ENCODE results near the gene NELL1. TPM values are rescaled to one million over a fixed set of nuclear protein-coding genes. Genes with fewer than 3 reads are reported as not detected.

Gene NELL1
- total and polyA plus RNA-seq, 2 experiments from 2014 or later, result 1.6 TPM; not detected in 1

GRCh38 chr11:20835561-20835960 is 166.2 kb downstream of the NELL1 start:
- TF ChIP-seq ETS1 (IDR thresholded peaks at IDR 0.05) (no peak), EZH2phosphoT487 (IDR thresholded peaks at IDR 0.05; ENCODE audit: unreplicated experiment) (no peak), ZNF331 (CRISPR knock-in tag; IDR thresholded peaks at IDR 0.05; ENCODE audit: low read depth) (no peak), REST (IDR thresholded peaks at IDR 0.05; ENCODE audit: unreplicated experiment) (no peak), ZNF462 (CRISPR knock-in tag; IDR thresholded peaks at IDR 0.05) (no peak), CREB1 (CRISPR knock-in tag; IDR thresholded peaks at IDR 0.05; ENCODE audit: low read depth) (no peak), POLR2AphosphoS5 (IDR thresholded peaks at IDR 0.05; ENCODE audit: low read depth) (no peak), NANOG (IDR thresholded peaks at IDR 0.05; ENCODE audit: borderline replicate concordance) (no peak), ZNF114 (CRISPR knock-in tag; IDR thresholded peaks at IDR 0.05) (no peak), EZH2 (IDR thresholded peaks at IDR 0.05; ENCODE audit: low read depth, unreplicated experiment) (no peak), CTCF (conservative IDR thresholded peaks at IDR 0.05; ENCODE audit: low read depth in 2 of 2) (no peak), JUNB (IDR thresholded peaks at IDR 0.05; ENCODE audit: unreplicated experiment) (no peak), STAT1 (IDR thresholded peaks at IDR 0.05; ENCODE audit: unreplicated experiment) (no peak)
- Histone ChIP-seq H3K36me3 (ENCODE audit: insufficient read depth) (no peaks in the 10 kb centered on the region), H3K27ac (ENCODE audit: low read depth) (no peak overlapping the region), H3K4me1 (ENCODE audit: insufficient read depth) (peaks cover 24% of the 10 kb centered on the region), H3K79me2 (replicated peaks; ENCODE audit: insufficient read depth) (no peaks in the 10 kb centered on the region), H3K9me2 (ENCODE audit: insufficient read depth) (peaks cover 7% of the 10 kb centered on the region; the same call in 1 of the 2 replicates), H2AFZ (no peak overlapping the region), H3F3A (replicated peaks; ENCODE audit: low read depth) (no peaks in the 10 kb centered on the region), H3K4me2 (no peak overlapping the region), H4K20me1 (replicated peaks; ENCODE audit: insufficient read depth) (no peaks in the 10 kb centered on the region), H3K27me3 (ENCODE audit: insufficient read depth) (no peaks in the 10 kb centered on the region), H3K4me3 (no peak overlapping the region)
- Mint-ChIP-seq H3K9me3 (no peaks in the 10 kb centered on the region), H3K4me3 (no peak overlapping the region), H3K4me1 (peaks cover 14% of the 10 kb centered on the region; the same call in 2 of the 3 replicates), H3K36me3 (ENCODE audit: low read depth) (no peaks in the 10 kb centered on the region), H3K27me3 (ENCODE audit: insufficient read depth, low read depth, poor library complexity) (no peaks in the 10 kb centered on the region), H3K27ac (no peak overlapping the region)
- DNase-seq (ENCODE audit: low spot score), result no peak
- no peak for ATAC-seq

Measured in GM23338 (cell line).